ENCODE data around the gene CAMSAP1. TPM values are rescaled to one million over a fixed set of nuclear protein-coding genes. Genes with fewer than 3 reads are reported as not detected.
A peak's percentile ranks its signal among the peaks of the same experiment; 100 is the strongest.

Gene CAMSAP1
- total and polyA plus RNA-seq, 9 of the 15 experiments (the other 6 are each of a cell fraction or from before 2014, with no cell fraction given), result 1.5 to 28.8 (median 14.3) TPM

DNA sequence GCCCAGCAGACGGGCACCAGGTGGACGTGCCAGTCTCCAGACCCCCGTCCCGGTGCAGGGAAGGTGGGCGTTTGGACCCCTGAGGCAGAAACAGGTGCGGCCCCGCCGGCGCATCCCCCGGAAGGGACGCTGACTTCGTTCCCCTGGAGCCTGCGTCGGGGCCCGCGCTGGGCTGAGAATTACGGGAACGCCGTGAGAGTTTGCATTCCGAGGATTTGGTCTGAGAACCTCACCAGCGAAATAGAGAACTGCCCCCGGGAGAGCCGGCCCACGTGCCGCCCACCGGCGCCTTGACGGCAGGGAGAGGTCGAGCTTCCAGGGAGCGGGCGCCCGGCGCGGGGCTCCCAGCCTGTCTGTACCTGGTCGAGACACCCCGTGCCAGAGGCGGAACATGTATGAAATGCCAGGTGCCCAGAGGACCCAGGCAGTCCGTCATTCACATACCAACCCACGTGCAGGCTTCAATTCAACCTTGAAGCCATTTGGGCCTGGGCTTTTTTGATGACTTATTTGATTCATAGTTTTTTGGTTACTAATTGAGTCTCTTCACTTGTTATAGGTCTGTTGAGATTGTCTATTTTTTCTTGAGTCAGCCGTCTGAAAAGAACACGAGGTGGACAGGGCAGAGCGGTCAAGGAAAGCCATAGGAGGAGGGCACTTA lies 877 bp upstream of the CAMSAP1 start (continued):
- TF ChIP-seq, protein P1, sequence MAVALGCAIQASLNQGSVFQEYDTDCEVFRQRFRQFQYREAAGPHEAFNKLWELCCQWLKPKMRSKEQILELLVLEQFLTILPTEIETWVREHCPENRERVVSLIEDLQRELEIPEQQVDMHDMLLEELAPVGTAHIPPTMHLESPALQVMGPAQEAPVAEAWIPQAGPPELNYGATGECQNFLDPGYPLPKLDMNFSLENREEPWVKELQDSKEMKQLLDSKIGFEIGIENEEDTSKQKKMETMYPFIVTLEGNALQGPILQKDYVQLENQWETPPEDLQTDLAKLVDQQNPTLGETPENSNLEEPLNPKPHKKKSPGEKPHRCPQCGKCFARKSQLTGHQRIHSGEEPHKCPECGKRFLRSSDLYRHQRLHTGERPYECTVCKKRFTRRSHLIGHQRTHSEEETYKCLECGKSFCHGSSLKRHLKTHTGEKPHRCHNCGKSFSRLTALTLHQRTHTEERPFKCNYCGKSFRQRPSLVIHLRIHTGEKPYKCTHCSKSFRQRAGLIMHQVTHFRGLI (CRISPR knock-in tag; IDR thresholded peaks at IDR 0.05), result no peak
- TF ChIP-seq, protein P2, sequence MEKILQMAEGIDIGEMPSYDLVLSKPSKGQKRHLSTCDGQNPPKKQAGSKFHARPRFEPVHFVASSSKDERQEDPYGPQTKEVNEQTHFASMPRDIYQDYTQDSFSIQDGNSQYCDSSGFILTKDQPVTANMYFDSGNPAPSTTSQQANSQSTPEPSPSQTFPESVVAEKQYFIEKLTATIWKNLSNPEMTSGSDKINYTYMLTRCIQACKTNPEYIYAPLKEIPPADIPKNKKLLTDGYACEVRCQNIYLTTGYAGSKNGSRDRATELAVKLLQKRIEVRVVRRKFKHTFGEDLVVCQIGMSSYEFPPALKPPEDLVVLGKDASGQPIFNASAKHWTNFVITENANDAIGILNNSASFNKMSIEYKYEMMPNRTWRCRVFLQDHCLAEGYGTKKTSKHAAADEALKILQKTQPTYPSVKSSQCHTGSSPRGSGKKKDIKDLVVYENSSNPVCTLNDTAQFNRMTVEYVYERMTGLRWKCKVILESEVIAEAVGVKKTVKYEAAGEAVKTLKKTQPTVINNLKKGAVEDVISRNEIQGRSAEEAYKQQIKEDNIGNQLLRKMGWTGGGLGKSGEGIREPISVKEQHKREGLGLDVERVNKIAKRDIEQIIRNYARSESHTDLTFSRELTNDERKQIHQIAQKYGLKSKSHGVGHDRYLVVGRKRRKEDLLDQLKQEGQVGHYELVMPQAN (IDR thresholded peaks at IDR 0.05; ENCODE audit: borderline replicate concordance), result 0 out of 2 replicates have a peak, but pooled peaks have one; percentile 53
- TF ChIP-seq ZFP36 (IDR thresholded peaks at IDR 0.05; ENCODE audit: low read depth, low read length, partially characterized antibody), result no peak
- TF ChIP-seq, protein P3, sequence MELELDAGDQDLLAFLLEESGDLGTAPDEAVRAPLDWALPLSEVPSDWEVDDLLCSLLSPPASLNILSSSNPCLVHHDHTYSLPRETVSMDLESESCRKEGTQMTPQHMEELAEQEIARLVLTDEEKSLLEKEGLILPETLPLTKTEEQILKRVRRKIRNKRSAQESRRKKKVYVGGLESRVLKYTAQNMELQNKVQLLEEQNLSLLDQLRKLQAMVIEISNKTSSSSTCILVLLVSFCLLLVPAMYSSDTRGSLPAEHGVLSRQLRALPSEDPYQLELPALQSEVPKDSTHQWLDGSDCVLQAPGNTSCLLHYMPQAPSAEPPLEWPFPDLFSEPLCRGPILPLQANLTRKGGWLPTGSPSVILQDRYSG (tag; conservative IDR thresholded peaks at IDR 0.05; ENCODE audit: low read depth), result no peak
- peak; percentile 8; the same call in 1 of the 2 replicates for TF ChIP-seq RB1 (IDR thresholded peaks at IDR 0.05; ENCODE audit: low read depth)
- no peak for TF ChIP-seq STAT5B (CRISPR knock-in tag; IDR thresholded peaks at IDR 0.05)
- TF ChIP-seq RBM34 (IDR thresholded peaks at IDR 0.05; ENCODE audit: borderline replicate concordance, insufficient read depth, low read length), result no peak
- TF ChIP-seq, protein P4, sequence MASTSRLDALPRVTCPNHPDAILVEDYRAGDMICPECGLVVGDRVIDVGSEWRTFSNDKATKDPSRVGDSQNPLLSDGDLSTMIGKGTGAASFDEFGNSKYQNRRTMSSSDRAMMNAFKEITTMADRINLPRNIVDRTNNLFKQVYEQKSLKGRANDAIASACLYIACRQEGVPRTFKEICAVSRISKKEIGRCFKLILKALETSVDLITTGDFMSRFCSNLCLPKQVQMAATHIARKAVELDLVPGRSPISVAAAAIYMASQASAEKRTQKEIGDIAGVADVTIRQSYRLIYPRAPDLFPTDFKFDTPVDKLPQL (IDR thresholded peaks at IDR 0.05; ENCODE audit: extremely low read depth, insufficient read length), result no peak
- TF ChIP-seq, protein P5, sequence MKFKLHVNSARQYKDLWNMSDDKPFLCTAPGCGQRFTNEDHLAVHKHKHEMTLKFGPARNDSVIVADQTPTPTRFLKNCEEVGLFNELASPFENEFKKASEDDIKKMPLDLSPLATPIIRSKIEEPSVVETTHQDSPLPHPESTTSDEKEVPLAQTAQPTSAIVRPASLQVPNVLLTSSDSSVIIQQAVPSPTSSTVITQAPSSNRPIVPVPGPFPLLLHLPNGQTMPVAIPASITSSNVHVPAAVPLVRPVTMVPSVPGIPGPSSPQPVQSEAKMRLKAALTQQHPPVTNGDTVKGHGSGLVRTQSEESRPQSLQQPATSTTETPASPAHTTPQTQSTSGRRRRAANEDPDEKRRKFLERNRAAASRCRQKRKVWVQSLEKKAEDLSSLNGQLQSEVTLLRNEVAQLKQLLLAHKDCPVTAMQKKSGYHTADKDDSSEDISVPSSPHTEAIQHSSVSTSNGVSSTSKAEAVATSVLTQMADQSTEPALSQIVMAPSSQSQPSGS (CRISPR knock-in tag; IDR thresholded peaks at IDR 0.05), result no peak
- peak; percentile 74 for TF ChIP-seq ZNF12 (CRISPR knock-in tag; IDR thresholded peaks at IDR 0.05)
- TF ChIP-seq RAD21 (CRISPR knock-in tag; conservative IDR thresholded peaks at IDR 0.05 in 1 of 2, IDR thresholded peaks at IDR 0.05 in 1 of 2), result no peak
- TF ChIP-seq, protein P6, sequence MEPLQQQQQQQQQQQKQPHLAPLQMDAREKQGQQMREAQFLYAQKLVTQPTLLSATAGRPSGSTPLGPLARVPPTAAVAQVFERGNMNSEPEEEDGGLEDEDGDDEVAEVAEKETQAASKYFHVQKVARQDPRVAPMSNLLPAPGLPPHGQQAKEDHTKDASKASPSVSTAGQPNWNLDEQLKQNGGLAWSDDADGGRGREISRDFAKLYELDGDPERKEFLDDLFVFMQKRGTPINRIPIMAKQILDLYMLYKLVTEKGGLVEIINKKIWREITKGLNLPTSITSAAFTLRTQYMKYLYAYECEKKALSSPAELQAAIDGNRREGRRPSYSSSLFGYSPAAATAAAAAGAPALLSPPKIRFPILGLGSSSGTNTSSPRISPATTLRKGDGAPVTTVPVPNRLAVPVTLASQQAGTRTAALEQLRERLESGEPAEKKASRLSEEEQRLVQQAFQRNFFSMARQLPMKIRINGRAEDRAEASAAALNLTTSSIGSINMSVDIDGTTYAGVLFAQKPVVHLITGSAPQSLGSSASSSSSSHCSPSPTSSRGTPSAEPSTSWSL (CRISPR knock-in tag; IDR thresholded peaks at IDR 0.05; ENCODE audit: borderline replicate concordance), result no peak
- TF ChIP-seq NR3C1 (CRISPR knock-in tag; IDR thresholded peaks at IDR 0.05), result peak; percentile 46; the same call in 1 of the 2 replicates
- TF ChIP-seq NFATC3 (IDR thresholded peaks at IDR 0.05), result no peak
- TF ChIP-seq MAFK (IDR thresholded peaks at IDR 0.05; ENCODE audit: low read length), result no peak
- TF ChIP-seq, protein P7, sequence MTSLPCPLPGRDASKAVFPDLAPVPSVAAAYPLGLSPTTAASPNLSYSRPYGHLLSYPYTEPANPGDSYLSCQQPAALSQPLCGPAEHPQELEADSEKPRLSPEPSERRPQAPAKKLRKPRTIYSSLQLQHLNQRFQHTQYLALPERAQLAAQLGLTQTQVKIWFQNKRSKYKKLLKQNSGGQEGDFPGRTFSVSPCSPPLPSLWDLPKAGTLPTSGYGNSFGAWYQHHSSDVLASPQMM (CRISPR knock-in tag; IDR thresholded peaks at IDR 0.05), result no peak
- no peak for TF ChIP-seq ZBTB1 (CRISPR knock-in tag; IDR thresholded peaks at IDR 0.05; ENCODE audit: borderline replicate concordance, low read depth)
- no peak for TF ChIP-seq ETV1 (tag; conservative IDR thresholded peaks at IDR 0.05; ENCODE audit: low read depth)
